Esophagus squamous epithelium (tissue), 4 donors: ENCODE data around the gene R3HCC1L.

ENCODE experiments used
- CTCF ChIP-seq, 6 experiments: fragments of 450-650 bp in 4 of 6; fragments of 200-600 bp in 2 of 6; sonication (generic) in 2 of 6; IDR thresholded peaks; one replicate each; pipeline ENCODE4 v1.5.1; 2016 to 2019; ENCODE audit warnings: antibody characterized with exemption in 6 of 6, mild to moderate bottlenecking in 4 of 6, moderate library complexity in 4 of 6
- POLR2A ChIP-seq, 4 donors: fragments of 450-650 bp; IDR thresholded peaks; one replicate each; pipeline ENCODE4 v1.6.1; 2017; ENCODE audit warnings: antibody characterized with exemption in 4 of 4, mild to moderate bottlenecking in 4 of 4, moderate library complexity in 3 of 4

GRCh38 chr10:98154076-98154475 is 19.6 kb downstream of the R3HCC1L start:
- no peak for TF ChIP-seq POLR2A (IDR thresholded peaks at IDR 0.05)
- no peak for TF ChIP-seq CTCF (IDR thresholded peaks at IDR 0.05)
